Measurements from ENCODE around the gene RCVRN. TPM values are rescaled to one million over a fixed set of nuclear protein-coding genes. Genes with fewer than 3 reads are reported as not detected.

The RCVRN gene
- total RNA-seq, 4 donors from 2014 or later: not detected

GRCh38 chr17:9913476-9913875, 8.4 kb upstream of the RCVRN start:
- Histone ChIP-seq H3K27me3 (no peaks in the 10 kb centered on the region), H3K4me1 (no peaks in the 10 kb centered on the region), H3K36me3 (no peaks in the 10 kb centered on the region), H3K9me3 (no peaks in the 10 kb centered on the region), H3K4me3 (no peak overlapping the region), H3K27ac (no peak overlapping the region)
- TF ChIP-seq CTCF (IDR thresholded peaks at IDR 0.05) (no peak), POLR2A (IDR thresholded peaks at IDR 0.05) (no peak), POLR2AphosphoS5 (IDR thresholded peaks at IDR 0.05) (no peak), EP300 (IDR thresholded peaks at IDR 0.05; ENCODE audit: low read depth) (no peak)
- 89% methylated on average over 5 of the region's 5 CpGs; no CpG with 5 or more reads in 1 of the 2 donors for WGBS, 2 donors (ENCODE audit: low coverage in 1 of 2)
- DNase-seq: no peak
- in situ Hi-C loops (cut with MboI; ENCODE audit: low pct_ligation_motif_present in 1 of 4, low pct_unique_long_range_greater_than_20kb in 1 of 4, low sequenced_read_pairs in 3 of 4): loop anchor here in 1 of 4 donors (25.0 kb wide), 1 partner anchor 699 kb away; no protein-coding TSS in a partner anchor
- intact Hi-C loops (cut with DNase I; ENCODE audit: low total_unique reads): no loop called here

- H3K36me3 ChIP-seq: no peaks in the 10 kb centered on the region
- intact Hi-C loops (cut with DNase I; ENCODE audit: low total_unique reads) (no loop called here), in situ Hi-C loops (cut with MboI; ENCODE audit: low pct_ligation_motif_present in 1 of 4, low pct_unique_long_range_greater_than_20kb in 1 of 4, low sequenced_read_pairs in 3 of 4) (loop anchor here in 1 of 4 donors (25.0 kb wide), 1 partner anchor 700 kb away; no protein-coding TSS in a partner anchor)
- no peak for TF ChIP-seq POLR2A (IDR thresholded peaks at IDR 0.05)
- WGBS, 2 donors (ENCODE audit: low coverage in 1 of 2): 71 to 77% methylated on average over 9 to 18 of the region's 18 CpGs
- H3K27me3 ChIP-seq: no peaks in the 10 kb centered on the region
- no peaks in the 10 kb centered on the region for H3K9me3 ChIP-seq
- H3K4me1 ChIP-seq: no peaks in the 10 kb centered on the region
- peak overlapping the region in 1 of 4 donors; percentile 8 for H3K27ac ChIP-seq
- no peak for DNase-seq
- no peak overlapping the region for H3K4me3 ChIP-seq
Observed at GRCh38 chr17:9912121-9913099, 7.3 kb upstream of the RCVRN start.

GRCh38 chr17:9911089-9911488, 6.0 kb upstream of the RCVRN start:
- intact Hi-C loops (cut with DNase I; ENCODE audit: low total_unique reads): no loop called here
- no peaks in the 10 kb centered on the region for H3K9me3 ChIP-seq
- DNase-seq: no peak
- H3K36me3 ChIP-seq: no peaks in the 10 kb centered on the region
- in situ Hi-C loops (cut with MboI; ENCODE audit: low pct_ligation_motif_present in 1 of 4, low pct_unique_long_range_greater_than_20kb in 1 of 4, low sequenced_read_pairs in 3 of 4): loop anchor here in 1 of 4 donors (25.0 kb wide), 1 partner anchor 701 kb away; no protein-coding TSS in a partner anchor
- H3K27me3 ChIP-seq: no peaks in the 10 kb centered on the region
- no peak overlapping the region for H3K4me3 ChIP-seq
- H3K27ac ChIP-seq: no peak overlapping the region
- TF ChIP-seq CTCF (IDR thresholded peaks at IDR 0.05): no peak
- TF ChIP-seq POLR2AphosphoS5 (IDR thresholded peaks at IDR 0.05): no peak
- no peak for TF ChIP-seq EP300 (IDR thresholded peaks at IDR 0.05; ENCODE audit: low read depth)
- TF ChIP-seq POLR2A (IDR thresholded peaks at IDR 0.05): no peak
- WGBS, 2 donors (ENCODE audit: low coverage in 1 of 2): 70% methylated on average over 12 of the region's 12 CpGs; no CpG with 5 or more reads in 1 of the 2 donors
- no peaks in the 10 kb centered on the region for H3K4me1 ChIP-seq

GRCh38 chr17:9908649-9909042, 3.6 kb upstream of the RCVRN start:
- intact Hi-C loops (cut with DNase I; ENCODE audit: low total_unique reads) (no loop called here), in situ Hi-C loops (cut with MboI; ENCODE audit: low pct_ligation_motif_present in 1 of 4, low pct_unique_long_range_greater_than_20kb in 1 of 4, low sequenced_read_pairs in 3 of 4) (loop anchor here in 1 of 4 donors (25.0 kb wide), 1 partner anchor 704 kb away; no protein-coding TSS in a partner anchor)
- H3K27ac ChIP-seq: peak overlapping the region in 1 of 4 donors; percentile 30
- no peaks in the 10 kb centered on the region for H3K4me1 ChIP-seq
- H3K4me3 ChIP-seq: no peak overlapping the region
- H3K36me3 ChIP-seq: no peaks in the 10 kb centered on the region
- H3K27me3 ChIP-seq: no peaks in the 10 kb centered on the region
- WGBS, 2 donors (ENCODE audit: low coverage in 1 of 2): 59 to 86% methylated on average over 1 to 7 of the region's 7 CpGs
- TF ChIP-seq EP300 (IDR thresholded peaks at IDR 0.05; ENCODE audit: low read depth) (no peak), POLR2AphosphoS5 (IDR thresholded peaks at IDR 0.05) (no peak), CTCF (IDR thresholded peaks at IDR 0.05) (no peak), POLR2A (IDR thresholded peaks at IDR 0.05) (no peak)
- no peaks in the 10 kb centered on the region for H3K9me3 ChIP-seq
- DNase-seq: no peak

Measured in transverse colon (tissue), 4 donors.